Neural progenitor cell (in vitro differentiated cells): ENCODE data around the gene SLC45A1. TPM values are rescaled to one million over a fixed set of nuclear protein-coding genes. Genes with fewer than 3 reads are reported as not detected.

ENCODE experiments used
- DNase-seq: peaks from one replicate; pipeline ENCODE4 v3.0.0-alpha.2; 2016; ENCODE audit warnings: low spot score
- H2AFZ ChIP-seq: fragments of 200-600 bp; sonication (generic); replicated peaks from 2 replicates; pipeline ENCODE4 v1.6.1; 2016; ENCODE audit warnings: antibody characterized with exemption
- H3F3A ChIP-seq: fragments of 200-600 bp; sonication (generic); 2 replicates; pipeline ENCODE4 v1.6.1; 2016; ENCODE audit warnings: antibody characterized with exemption, low read depth
- H3K27ac ChIP-seq: fragments of 200-600 bp; sonication (generic); 2 replicates; pipeline ENCODE4 v1.5.1; 2016; ENCODE audit warnings: mild to moderate bottlenecking
- H3K27me3 ChIP-seq: fragments of 200-600 bp; sonication (generic); 2 replicates; pipeline ENCODE4 v1.6.1; 2016; ENCODE audit warnings: mild to moderate bottlenecking, moderate library complexity
- H3K36me3 ChIP-seq: fragments of 200-600 bp; sonication (generic); 2 replicates; pipeline ENCODE4 v1.5.1; 2016
- H3K4me1 ChIP-seq: fragments of 200-600 bp; sonication (generic); 2 replicates; pipeline ENCODE4 v1.6.1; 2016; ENCODE audit warnings: mixed run types
- H3K4me2 ChIP-seq: fragments of 200-600 bp; sonication (generic); 2 replicates; pipeline ENCODE4 v1.6.1; 2016
- H3K4me3 ChIP-seq: fragments of 200-600 bp; sonication (generic); 2 replicates; pipeline ENCODE4 v1.5.1; 2016
- H3K79me2 ChIP-seq: fragments of 200-600 bp; sonication (generic); 2 replicates; pipeline ENCODE4 v1.6.1; 2016; ENCODE audit warnings: low read depth
- H3K9ac ChIP-seq: fragments of 200-600 bp; sonication (generic); 2 replicates; pipeline ENCODE4 v1.6.1; 2016
- H3K9me3 ChIP-seq: fragments of 200-600 bp; sonication (generic); 2 replicates; pipeline ENCODE4 v1.5.1; 2016; ENCODE audit warnings: low read depth
- H4K20me1 ChIP-seq: fragments of 200-600 bp; sonication (generic); 2 replicates; pipeline ENCODE4 v1.6.1; 2016; ENCODE audit warnings: low read depth
- H3K27ac Mint-ChIP-seq: 3 replicates; pipeline ENCODE4 v1.8.0; 2021; ENCODE audit warnings: mixed read lengths
- H3K27me3 Mint-ChIP-seq: 2 replicates; pipeline ENCODE4 v1.8.0; 2022; ENCODE audit warnings: low read depth, mild to moderate bottlenecking, inconsistent platforms, moderate library complexity, mixed read lengths; ENCODE audit not compliant: insufficient read depth
- H3K36me3 Mint-ChIP-seq: 3 replicates; pipeline ENCODE4 v1.8.0; 2021; ENCODE audit warnings: mixed read lengths
- H3K4me1 Mint-ChIP-seq: 3 replicates; pipeline ENCODE4 v1.8.0; 2021; ENCODE audit warnings: mixed read lengths
- H3K4me3 Mint-ChIP-seq: 3 replicates; pipeline ENCODE4 v1.8.0; 2021; ENCODE audit warnings: mild to moderate bottlenecking, moderate library complexity, mixed read lengths
- H3K9me3 Mint-ChIP-seq: 3 replicates; pipeline ENCODE4 v1.8.0; 2020; ENCODE audit warnings: mixed read lengths
- CTCF ChIP-seq: fragments of 200-600 bp; sonication (generic); IDR thresholded peaks from 2 replicates; pipeline ENCODE4 v1.5.1; 2017; ENCODE audit warnings: antibody characterized with exemption, mild to moderate bottlenecking
- EZH2 ChIP-seq: fragments of 200-600 bp; sonication (generic); IDR thresholded peaks from 2 replicates; pipeline ENCODE4 v1.6.1; 2017; ENCODE audit warnings: antibody characterized with exemption, mild to moderate bottlenecking, moderate library complexity
- EZH2phosphoT487 ChIP-seq: fragments of 200-600 bp; sonication (generic); IDR thresholded peaks from 2 replicates; pipeline ENCODE4 v1.6.1; 2017; ENCODE audit warnings: antibody characterized with exemption
- total RNA-seq: library from RNA; depleted of rRNA; stranded (reverse); fragments of >200 nt; gene quantifications from 2 replicates; pipeline ENCODE4 v1.2.3, GENCODE V29; 2015; ENCODE audit warnings: low replicate concordance

SLC45A1 gene
- total RNA-seq, 1 donor from 2014 or later, result 1.1 TPM

GRCh38 chr1:8338526-8339202 is 20.8 kb downstream of the SLC45A1 start:
- H3K4me3 Mint-ChIP-seq, result no peak overlapping the region
- Histone ChIP-seq H3K79me2 (no peaks in the 10 kb centered on the region), H2AFZ (no peak overlapping the region), H3K4me2 (no peak overlapping the region), H3K4me3 (no peak overlapping the region), H3K27me3 (no peaks in the 10 kb centered on the region), H3F3A (no peaks in the 10 kb centered on the region), H3K9me3 (no peaks in the 10 kb centered on the region), H3K36me3 (no peaks in the 10 kb centered on the region), H3K9ac (no peak overlapping the region), H4K20me1 (no peaks in the 10 kb centered on the region), H3K27ac (no peak overlapping the region), H3K4me1 (no peaks in the 10 kb centered on the region)
- peaks cover 9% of the 10 kb centered on the region for H3K9me3 Mint-ChIP-seq
- peaks cover 17% of the 10 kb centered on the region for H3K36me3 Mint-ChIP-seq
- no peak overlapping the region for H3K27ac Mint-ChIP-seq
- H3K4me1 Mint-ChIP-seq, result peaks cover 14% of the 10 kb centered on the region
- TF ChIP-seq EZH2phosphoT487 (no peak), CTCF (no peak), EZH2 (no peak)
- no peaks in the 10 kb centered on the region for H3K27me3 Mint-ChIP-seq
- DNase-seq, result no peak

GRCh38 chr1:8339203-8339600 is 21.3 kb downstream of the SLC45A1 start:
- TF ChIP-seq EZH2phosphoT487 (no peak), EZH2 (no peak), CTCF (no peak)
- Histone ChIP-seq H3K27me3 (no peaks in the 10 kb centered on the region), H3K4me3 (no peak overlapping the region), H3K79me2 (no peaks in the 10 kb centered on the region), H2AFZ (no peak overlapping the region), H3K9ac (no peak overlapping the region), H4K20me1 (no peaks in the 10 kb centered on the region), H3F3A (no peaks in the 10 kb centered on the region), H3K27ac (no peak overlapping the region), H3K9me3 (no peaks in the 10 kb centered on the region), H3K4me2 (no peak overlapping the region), H3K4me1 (no peaks in the 10 kb centered on the region), H3K36me3 (no peaks in the 10 kb centered on the region)
- H3K4me3 Mint-ChIP-seq, result no peak overlapping the region
- H3K4me1 Mint-ChIP-seq, result peaks cover 16% of the 10 kb centered on the region
- DNase-seq, result no peak
- H3K27me3 Mint-ChIP-seq, result no peaks in the 10 kb centered on the region
- no peak overlapping the region for H3K27ac Mint-ChIP-seq
- H3K36me3 Mint-ChIP-seq, result peaks cover 15% of the 10 kb centered on the region
- H3K9me3 Mint-ChIP-seq, result peaks cover 9% of the 10 kb centered on the region

- H3K4me1 ChIP-seq, result no peaks in the 10 kb centered on the region
- no peak overlapping the region for H3K4me3 ChIP-seq
- Mint-ChIP-seq H3K27ac (no peak overlapping the region), H3K27me3 (no peaks in the 10 kb centered on the region), H3K4me1 (peaks cover 21% of the 10 kb centered on the region), H3K4me3 (no peak overlapping the region), H3K36me3 (peaks cover 19% of the 10 kb centered on the region), H3K9me3 (peaks cover 9% of the 10 kb centered on the region)
- no peaks in the 10 kb centered on the region for H4K20me1 ChIP-seq
- no peaks in the 10 kb centered on the region for H3K36me3 ChIP-seq
- no peak overlapping the region for H2AFZ ChIP-seq
- TF ChIP-seq CTCF, result no peak
- no peak for TF ChIP-seq EZH2phosphoT487
- TF ChIP-seq EZH2, result no peak
- no peak for DNase-seq
- H3K27ac ChIP-seq, result no peak overlapping the region
- H3K9ac ChIP-seq, result no peak overlapping the region
- H3F3A ChIP-seq, result no peaks in the 10 kb centered on the region
- H3K9me3 ChIP-seq, result no peaks in the 10 kb centered on the region
- no peaks in the 10 kb centered on the region for H3K79me2 ChIP-seq
- H3K27me3 ChIP-seq, result no peaks in the 10 kb centered on the region
- H3K4me2 ChIP-seq, result no peak overlapping the region
These were observed 22.5 kb downstream of the SLC45A1 start for GRCh38 chr1:8340448-8340847.
